Lung (tissue), 12 donors: ENCODE measurements around the gene PA2G4. TPM values are rescaled to one million over a fixed set of nuclear protein-coding genes. Genes with fewer than 3 reads are reported as not detected.

Experiments used
- ATAC-seq: fragments of 200-7000 bp; cut with Tn5 transposase; one replicate; pipeline ENCODE4 v1.9.1; 2020; ENCODE audit warnings: moderate number of reproducible peaks; ENCODE audit not compliant: insufficient read depth, low FRiP score
- DNase-seq, 3 donors: peaks; one replicate each; pipeline ENCODE4 v3.0.0-alpha.2; 2013 to 2017
- H3K27ac ChIP-seq, 2 donors: one replicate each; pipeline ENCODE4 v1.5.1; 2013; ENCODE audit warnings: mild to moderate bottlenecking in 2 of 2, moderate library complexity in 2 of 2, control low read depth in 1 of 2, inconsistent platforms in 1 of 2, low read depth in 1 of 2, low read length in 1 of 2
- H3K27me3 ChIP-seq, 3 donors: one replicate each; pipeline ENCODE4 v1.5.1; 2013; ENCODE audit warnings: low read length in 2 of 3; ENCODE audit not compliant: control insufficient read depth in 3 of 3, insufficient read depth in 3 of 3
- H3K36me3 ChIP-seq, 4 donors: one replicate each; pipeline ENCODE4 v1.5.1; 2013; ENCODE audit warnings: low read length in 4 of 4, mild to moderate bottlenecking in 1 of 4, moderate library complexity in 1 of 4; ENCODE audit not compliant: control insufficient read depth in 4 of 4, insufficient read depth in 4 of 4
- H3K4me1 ChIP-seq, 5 donors: one replicate each; pipeline ENCODE4 v1.5.1; 2013; ENCODE audit warnings: low read length in 5 of 5, mild to moderate bottlenecking in 2 of 5, moderate library complexity in 1 of 5; ENCODE audit not compliant: control insufficient read depth in 5 of 5, insufficient read depth in 5 of 5
- H3K4me3 ChIP-seq: one replicate; pipeline ENCODE4 v1.5.1; 2013; ENCODE audit warnings: mild to moderate bottlenecking, control low read depth, moderate library complexity
- H3K9ac ChIP-seq, 2 donors: one replicate each; pipeline ENCODE4 v1.5.1; 2013; ENCODE audit warnings: low read length in 2 of 2, control low read depth in 1 of 2; ENCODE audit not compliant: insufficient read depth in 1 of 2
- H3K9me3 ChIP-seq, 4 donors: one replicate each; pipeline ENCODE4 v1.5.1; 2013; ENCODE audit warnings: low read length in 3 of 4, mild to moderate bottlenecking in 1 of 4, moderate library complexity in 1 of 4; ENCODE audit not compliant: control insufficient read depth in 4 of 4, insufficient read depth in 3 of 4
- CTCF ChIP-seq: IDR thresholded peaks from 2 replicates; pipeline ENCODE4 v1.5.1; 2012; ENCODE audit warnings: mild to moderate bottlenecking; ENCODE audit errors: control extremely low read depth, extremely low read depth
- WGBS, 2 donors: extraction: QIAGEN DNeasy Blood & Tissue Kit; methylation state at CpG; one replicate each; pipeline ENCODE4 v1.1.7; 2013; 5-methylcytosine and 5-hydroxymethylcytosine counted together
- polyA plus RNA-seq, 2 donors: library from polyadenylated mRNA; stranded (reverse); fragments of 200-250 nt; gene quantifications; one replicate each; pipeline ENCODE4 v1.2.1, GENCODE V29; 2013
- total RNA-seq, 2 donors: library from RNA; depleted of rRNA in 1 of 2; stranded (reverse); fragments of >200 nt in 1 of 2; gene quantifications; one replicate each; pipeline ENCODE4 v1.2.1, GENCODE V29; 2014 to 2021
- donor health status: control.
- donor health status: control.
- donor health status: Bipolar disorder and iron deficiency.
- donor health status: healthy.
- donor health status: DM: yes; HTN: yes; CAD: no.

PA2G4 gene
- total and polyA plus RNA-seq, 4 donors: 80.2 to 137 (median 89.4) TPM

- H3K9ac ChIP-seq: no peak overlapping the region
- no peaks in the 10 kb centered on the region for H3K9me3 ChIP-seq
- no peak for TF ChIP-seq CTCF
- peaks cover 0 to 28% (median 10%) of the 10 kb centered on the region in 5 donors for H3K4me1 ChIP-seq
- DNase-seq (no peak), ATAC-seq (no peak)
- WGBS, 2 donors: 92 to 96% methylated on average over 11 of the region's 11 CpGs
- no peak overlapping the region for H3K27ac ChIP-seq
- no peaks in the 10 kb centered on the region for H3K27me3 ChIP-seq
- H3K36me3 ChIP-seq: peaks cover 5 to 16% (median 8%) of the 10 kb centered on the region in 4 donors
- H3K4me3 ChIP-seq: no peak overlapping the region
Measured at GRCh38 chr12:56121204-56121870, 17.0 kb downstream of the PA2G4 start.

GRCh38 chr12:56122637-56123036 lies 18.3 kb downstream of the PA2G4 start:
- 88 to 93% methylated on average over 2 of the region's 2 CpGs for WGBS, 2 donors
- ATAC-seq: no peak
- no peak for TF ChIP-seq CTCF
- H3K4me1 ChIP-seq: peaks cover 0 to 39% (median 18%) of the 10 kb centered on the region in 5 donors
- peaks cover 0 to 16% (median 7%) of the 10 kb centered on the region in 4 donors for H3K36me3 ChIP-seq
- H3K27me3 ChIP-seq: no peaks in the 10 kb centered on the region
- DNase-seq: no peak
- no peak overlapping the region for H3K4me3 ChIP-seq
- no peak overlapping the region for H3K9ac ChIP-seq
- no peak overlapping the region for H3K27ac ChIP-seq
- H3K9me3 ChIP-seq: no peaks in the 10 kb centered on the region

- no peak for ATAC-seq
- Histone ChIP-seq H3K9ac (no peak overlapping the region), H3K36me3 (peaks cover 0 to 16% (median 7%) of the 10 kb centered on the region in 4 donors), H3K4me1 (peaks cover 0 to 29% (median 18%) of the 10 kb centered on the region in 5 donors), H3K27ac (no peak overlapping the region), H3K9me3 (no peaks in the 10 kb centered on the region), H3K27me3 (no peaks in the 10 kb centered on the region), H3K4me3 (no peak overlapping the region)
- no peak for TF ChIP-seq CTCF
- DNase-seq: no peak
- 67 to 73% methylated on average over 4 of the region's 4 CpGs for WGBS, 2 donors
Measured at GRCh38 chr12:56124133-56124532, 19.8 kb downstream of the PA2G4 start.
